GM04503 (cell line): ENCODE measurements around the gene ELF5.

Experiments
- DNase-seq: peaks from one replicate; pipeline ENCODE4 v3.0.0-alpha.2; 2012; ENCODE audit warnings: low read depth

Gene ELF5

DNA sequence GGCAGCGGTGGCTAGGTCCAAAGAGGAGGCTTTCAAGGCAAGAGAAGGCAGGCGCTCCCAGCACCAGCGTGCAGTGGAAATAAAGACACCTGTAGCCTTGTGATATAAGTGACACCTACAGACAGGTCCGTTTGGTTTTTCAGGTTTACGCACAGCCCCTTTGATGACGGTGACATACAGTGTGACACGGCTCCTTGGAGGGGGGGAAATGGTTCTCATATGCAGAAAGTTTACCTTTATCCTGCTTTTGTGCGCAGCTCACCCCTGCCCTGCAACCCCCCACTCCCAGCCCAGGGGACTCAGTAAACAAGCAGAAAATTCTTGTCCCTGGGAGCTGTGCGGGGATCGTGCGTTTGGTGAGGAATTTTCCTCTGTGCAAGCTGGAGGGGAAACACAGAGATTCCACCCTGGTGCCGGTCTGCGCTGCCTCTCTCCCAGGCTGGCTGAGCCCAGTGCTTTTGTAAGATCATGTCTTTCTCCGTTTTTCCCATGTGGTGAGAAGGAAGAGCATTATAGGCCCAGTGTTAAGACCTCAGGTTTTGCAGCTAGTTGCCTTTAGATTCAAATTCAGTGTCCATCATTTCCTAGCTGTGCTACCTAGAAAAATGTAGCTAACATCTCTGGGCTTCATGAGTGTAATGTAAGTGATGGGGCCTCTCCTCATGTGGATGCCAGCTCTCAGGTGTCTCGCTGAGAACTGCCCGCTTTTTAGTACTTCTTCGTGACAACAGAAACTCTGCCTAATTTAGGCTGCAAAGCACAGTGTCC lies at the start of gene ELF5:
Gene ELF5, minus strand, starts transcription at position 113 of the 768 bp plus-strand sequence. CDS start 8,045 bp downstream, outside the sequence.
- DNase-seq: no peak

DNA sequence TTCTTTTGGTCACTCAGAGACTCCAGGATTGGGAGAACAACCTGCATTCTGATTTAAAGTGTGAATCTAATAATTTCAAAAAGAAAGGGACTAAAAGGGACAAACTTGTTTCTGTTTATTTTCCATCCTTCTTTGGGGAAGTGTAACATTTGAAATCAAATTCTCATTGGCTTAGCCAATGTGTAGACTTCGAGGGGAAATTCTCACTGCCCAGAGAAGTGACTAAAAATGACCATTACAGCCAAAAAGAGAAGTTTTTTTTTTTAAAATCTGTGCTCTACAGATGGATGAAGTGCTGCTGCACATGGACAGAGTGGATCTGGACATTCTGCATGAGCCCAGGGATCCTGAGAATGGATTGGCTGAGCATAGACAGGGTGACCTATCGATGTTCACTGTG lies 49.4 kb upstream of the ELF5 start:
- DNase-seq: no peak

DNA sequence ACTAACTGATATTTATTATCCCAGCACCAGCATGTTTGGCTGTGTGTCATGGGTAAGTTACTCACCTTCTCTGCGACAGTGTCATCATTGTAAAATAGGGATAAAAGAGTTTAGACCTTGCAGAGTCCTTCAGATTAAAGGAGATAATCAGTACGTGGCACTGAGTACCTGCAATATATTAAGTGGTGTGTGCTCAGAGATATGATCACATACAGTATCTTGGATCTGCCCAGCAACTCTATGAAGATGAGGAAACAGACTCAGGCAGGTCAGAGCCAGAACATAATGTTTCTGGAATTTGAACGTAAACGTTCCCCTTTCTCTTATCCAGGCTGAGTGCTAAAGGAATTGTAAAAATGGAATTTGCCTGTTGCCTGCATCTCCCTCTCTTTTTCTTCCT lies 46.9 kb upstream of the ELF5 start:
- DNase-seq: no peak

DNA sequence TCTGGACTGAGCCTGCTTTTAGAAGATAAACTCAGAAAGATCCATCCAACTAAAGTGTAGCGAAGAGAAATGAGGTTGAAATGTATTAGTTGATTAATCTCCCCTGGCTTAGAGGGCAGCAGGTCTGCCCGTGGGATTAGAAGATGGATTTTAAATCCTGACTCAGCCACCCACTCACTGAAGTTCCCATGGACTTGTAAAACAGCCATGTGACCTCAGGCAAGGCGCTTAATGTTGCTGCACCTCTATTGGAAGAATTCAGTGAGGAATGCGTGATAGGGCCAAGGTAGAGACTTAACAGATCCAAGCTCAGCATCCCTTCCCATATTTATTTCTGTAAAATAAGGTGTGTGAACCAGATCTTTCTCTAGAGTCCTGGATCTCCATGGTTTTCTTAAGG lies 45.1 kb upstream of the ELF5 start:
- no peak for DNase-seq

DNA sequence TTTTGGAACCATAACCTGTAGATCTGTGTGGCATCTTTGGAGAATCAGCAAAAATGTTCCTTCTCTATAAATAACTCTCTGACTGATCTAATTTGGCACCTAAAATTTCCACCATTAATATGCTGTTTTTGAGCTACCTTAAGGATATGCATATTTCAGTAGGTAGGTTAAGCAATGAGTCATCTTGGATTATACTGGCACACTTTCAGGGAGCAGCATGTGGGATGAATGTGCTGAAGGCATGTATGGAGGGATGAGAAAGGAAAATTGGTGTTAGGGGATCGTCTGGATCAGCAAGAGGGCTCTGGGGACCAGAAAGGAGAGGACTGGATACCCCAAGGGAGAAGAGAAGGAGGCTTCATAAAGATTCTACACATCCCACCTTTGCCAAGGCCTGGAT lies 44.6 kb upstream of the ELF5 start:
- DNase-seq: no peak

DNA sequence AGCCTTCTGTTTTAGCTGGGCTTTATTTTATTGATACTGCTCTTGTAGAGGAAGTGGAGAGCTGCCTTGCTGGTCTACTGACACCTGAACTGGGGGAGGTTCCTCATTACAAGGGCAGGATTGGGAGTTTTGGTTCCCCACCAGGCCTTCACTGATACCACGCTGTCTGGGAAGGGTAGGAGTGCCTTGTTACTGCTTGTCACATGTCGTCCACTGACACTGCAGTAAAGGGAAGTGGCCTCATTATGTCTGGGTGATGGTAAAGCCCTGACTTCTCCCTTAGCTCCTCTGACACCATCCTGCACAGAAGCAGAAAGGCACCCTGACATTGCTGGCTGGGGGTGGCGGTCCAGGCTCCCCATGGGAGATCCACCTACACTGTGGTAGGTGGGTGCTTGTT lies 38.7 kb upstream of the ELF5 start:
- no peak for DNase-seq

DNA sequence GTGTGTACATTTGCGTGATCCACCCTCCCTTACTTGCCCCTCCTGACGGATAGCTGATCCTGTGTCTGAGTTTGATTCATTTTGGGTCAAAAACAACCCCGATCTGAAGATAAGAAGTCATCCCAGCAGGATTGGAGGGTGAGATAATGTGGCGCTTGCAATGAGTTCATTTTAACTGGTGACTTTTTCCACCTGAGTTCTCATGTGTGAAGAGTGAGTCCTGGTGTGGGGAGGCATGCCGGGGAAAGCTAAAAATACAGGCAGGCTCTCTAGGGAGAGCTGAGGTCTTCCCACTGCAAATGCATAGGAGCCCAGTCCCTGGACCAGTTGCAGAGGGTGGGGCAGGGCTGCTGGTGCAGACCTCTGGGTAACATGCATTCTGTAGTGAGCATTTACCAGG lies 35.7 kb upstream of the ELF5 start:
- no peak for DNase-seq

DNA sequence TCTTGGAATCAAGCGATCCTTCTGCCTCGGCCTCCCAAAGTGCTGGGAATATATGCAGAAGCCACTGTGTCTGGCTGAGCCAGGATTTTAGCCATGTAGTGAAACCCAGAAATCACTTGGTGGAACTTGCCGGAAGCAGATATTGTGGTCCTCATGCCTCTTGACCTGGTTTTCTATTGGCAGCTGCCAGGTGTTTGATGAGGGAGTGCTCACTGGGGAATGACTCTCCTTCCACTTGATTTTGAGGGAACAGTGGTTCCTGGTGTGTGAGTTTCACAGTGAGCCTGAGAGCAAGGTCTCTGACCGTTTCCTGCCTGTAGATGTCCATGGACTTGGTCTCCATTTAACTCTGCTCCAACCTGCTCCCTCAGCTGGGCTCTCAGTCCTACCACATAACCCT lies 34.7 kb upstream of the ELF5 start:
- DNase-seq: no peak

DNA sequence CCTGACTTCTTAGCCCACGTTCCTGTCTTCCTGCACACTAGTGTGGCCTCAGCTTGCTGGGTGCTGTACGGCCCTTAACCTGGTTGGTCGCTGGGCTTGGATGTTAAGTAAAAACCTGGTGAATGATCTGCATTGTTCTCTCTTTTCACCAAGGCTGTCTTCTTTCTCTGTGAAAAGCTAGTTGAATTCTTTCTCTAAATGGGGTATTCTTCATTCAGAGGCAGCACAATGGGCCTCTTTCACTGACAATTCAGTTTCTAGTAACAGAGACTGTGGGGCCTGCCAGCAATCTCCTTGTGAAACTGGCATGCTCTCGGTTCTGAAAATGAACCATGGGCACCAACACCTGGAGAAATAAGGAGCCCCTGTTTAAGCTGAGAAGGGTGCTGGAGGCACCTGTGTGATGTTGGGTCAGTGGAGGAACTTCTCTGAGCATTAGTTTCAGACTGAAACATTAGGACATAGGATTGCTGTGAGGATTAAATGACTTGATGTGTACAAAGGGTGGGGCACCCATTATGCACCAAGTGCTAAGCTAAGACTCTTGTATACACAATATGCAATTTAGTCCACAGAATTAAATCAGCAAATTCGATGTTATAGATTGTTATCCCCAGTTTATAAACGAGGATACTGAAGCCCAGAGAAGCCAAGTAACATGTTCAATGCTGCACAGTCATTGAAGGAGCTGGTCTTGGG lies 33.1 kb upstream of the ELF5 start:
- DNase-seq: no peak

DNA sequence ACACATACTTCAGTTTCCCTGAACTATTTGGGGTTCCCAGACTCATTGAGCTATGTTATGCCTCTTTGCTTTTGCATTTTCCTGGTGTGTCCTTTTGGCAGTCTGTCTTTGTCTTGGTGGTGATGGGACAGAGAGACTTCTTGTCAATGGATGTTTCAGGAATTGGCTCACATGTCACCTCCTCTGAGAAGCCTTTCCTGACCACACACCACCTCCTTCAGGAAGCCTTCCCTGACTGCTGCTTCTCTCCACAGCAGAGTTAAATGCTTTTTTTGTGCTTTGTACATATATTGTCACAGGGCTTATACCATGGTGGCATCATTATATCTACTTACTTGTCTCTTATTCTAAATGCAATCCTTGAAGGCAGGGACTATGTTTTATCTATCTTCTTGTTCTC lies 28.5 kb upstream of the ELF5 start:
- DNase-seq: no peak

DNA sequence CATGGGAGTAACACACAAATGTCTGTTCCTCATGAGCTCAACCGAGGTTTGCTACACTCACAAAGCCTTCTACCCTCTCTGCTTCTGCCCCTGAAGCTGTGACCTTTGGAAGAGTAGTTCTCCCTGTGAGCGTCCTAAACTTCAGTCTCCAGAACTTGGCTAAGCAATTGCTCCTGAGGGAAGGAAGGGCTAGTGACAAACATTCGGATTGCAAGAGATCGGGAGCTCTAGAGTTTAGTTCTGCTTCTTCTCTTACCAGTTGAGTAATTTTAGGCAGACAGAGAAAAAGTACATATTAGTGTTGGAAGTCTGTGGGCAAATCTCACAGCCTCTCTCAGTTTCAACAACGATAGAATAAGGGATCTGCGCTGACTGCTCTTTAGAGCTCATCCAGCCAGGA lies 27.3 kb upstream of the ELF5 start:
- DNase-seq: no peak

DNA sequence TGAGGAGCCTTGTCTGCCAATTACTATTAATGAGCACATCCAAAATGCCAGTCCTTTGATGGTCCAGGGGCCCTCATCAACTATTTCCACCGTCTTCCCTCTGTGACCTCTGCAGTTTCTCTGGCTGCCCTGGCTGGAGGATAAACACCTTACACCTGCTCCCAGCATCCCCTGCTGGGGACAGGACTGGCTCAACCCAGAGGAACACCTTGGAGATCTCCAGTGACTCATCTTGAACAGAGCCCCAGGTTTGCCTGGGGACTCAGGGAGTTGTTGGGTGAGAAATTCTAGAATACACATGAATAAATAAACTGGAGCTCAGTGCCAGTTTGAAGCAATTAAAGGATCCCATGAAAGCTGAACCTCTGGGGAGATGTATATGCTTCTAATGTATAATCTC lies 24.0 kb upstream of the ELF5 start:
- no peak for DNase-seq

DNA sequence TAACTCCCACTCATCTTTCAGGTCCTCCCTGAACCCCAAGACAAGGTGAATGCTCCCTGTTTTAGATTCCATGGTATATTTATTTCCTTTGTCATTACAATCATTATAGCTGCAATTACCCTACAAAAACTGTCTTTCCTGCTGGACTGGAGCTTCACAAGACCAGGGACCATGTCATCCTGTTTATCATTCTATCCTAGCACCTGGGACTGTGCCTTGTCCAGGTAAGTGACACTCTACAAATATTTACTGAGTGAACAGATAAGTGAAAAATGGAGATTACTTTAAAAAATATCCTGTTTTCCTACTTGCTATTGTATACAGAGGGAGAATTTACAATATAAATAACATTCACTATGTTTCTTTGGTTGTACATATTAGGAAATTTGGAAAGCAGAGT lies 22.5 kb upstream of the ELF5 start:
- no peak for DNase-seq

DNA sequence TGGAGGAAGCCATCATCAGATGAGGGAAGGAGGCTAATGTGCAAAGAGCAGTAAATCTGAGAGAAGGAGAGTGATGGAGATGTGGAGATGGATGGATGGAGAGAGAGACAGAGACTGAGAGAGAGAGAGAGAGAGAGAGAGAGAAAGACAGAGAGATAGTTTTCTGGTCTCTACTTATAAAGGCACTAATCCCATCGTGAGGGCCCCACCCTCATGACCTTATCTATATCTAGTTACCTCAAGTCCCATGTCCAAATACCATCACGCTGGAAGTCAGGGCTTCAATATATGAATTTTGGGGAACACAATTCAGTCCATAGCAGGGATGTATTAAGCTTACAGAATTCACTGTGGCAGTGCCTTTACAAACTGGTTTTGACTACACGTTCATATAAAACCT lies 21.2 kb upstream of the ELF5 start:
- no peak for DNase-seq

DNA sequence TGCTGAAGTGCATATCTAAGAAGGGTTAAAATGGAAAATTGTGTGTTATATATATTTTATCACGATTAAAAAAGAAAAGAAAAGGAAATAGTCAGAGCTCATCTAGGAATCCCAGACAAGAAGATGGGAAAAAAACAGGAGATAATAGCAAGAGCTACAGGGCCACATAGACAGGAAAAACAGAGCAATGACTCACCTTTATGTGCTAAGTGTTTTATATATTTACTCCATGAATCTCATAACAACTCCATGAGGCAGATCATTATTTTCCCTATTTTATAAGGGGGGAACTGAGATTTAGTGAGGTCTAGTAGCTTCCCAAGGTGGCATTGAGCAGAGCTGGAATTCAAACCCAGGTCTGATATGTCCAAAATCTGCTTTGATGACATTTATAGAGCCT lies 18.1 kb upstream of the ELF5 start:
- no peak for DNase-seq

DNA sequence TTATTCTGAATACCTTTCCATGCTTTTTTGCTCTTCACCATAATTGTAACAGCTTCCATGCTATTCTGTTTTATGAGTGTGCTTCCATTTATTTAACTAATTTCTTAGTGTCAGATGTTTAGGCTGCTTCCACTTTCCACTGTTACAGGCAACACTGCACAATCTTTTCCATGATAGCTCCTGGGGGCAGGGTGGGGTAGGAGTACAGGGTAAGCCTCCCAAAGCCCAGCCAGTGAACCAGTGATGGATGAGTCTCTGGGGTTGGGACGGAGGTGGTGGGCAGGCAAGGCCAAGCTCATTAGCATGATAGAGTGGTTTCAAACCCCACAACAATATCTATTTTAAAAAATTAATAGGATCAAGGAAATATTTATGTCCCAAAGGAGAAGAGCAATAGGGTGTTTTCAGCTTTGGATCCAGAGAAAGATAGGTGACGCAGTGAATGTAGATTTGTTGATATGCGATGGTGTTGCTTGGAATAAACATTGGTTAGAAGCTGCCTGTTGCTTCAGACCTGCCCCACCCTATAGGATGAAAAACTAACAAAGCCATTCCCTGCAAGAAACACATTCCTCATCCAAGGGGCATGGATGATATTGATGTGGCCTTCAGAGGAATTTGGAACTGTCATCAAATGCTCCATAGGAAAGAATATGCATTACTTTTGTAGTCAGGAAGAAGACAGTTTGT lies 17.1 kb upstream of the ELF5 start:
- DNase-seq: no peak

DNA sequence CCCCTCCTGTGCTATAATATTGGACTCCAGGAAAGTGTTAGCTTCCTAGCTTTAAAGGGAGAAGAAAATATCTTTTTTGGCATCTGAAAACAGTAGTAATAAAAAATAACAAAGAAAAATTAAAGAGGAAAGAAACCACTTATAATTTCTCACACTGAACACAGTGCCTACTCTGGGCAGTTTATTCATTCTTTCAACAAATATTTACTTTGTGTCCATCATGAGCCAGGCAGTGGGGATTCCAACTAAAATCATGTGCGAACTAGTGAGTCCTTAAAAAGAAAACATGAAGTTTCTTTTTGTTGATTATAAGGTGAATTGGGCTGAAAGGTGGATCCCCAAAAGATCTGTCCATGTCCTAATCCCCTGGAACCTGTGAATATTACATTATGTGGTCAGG lies 16.0 kb upstream of the ELF5 start:
- no peak for DNase-seq

DNA sequence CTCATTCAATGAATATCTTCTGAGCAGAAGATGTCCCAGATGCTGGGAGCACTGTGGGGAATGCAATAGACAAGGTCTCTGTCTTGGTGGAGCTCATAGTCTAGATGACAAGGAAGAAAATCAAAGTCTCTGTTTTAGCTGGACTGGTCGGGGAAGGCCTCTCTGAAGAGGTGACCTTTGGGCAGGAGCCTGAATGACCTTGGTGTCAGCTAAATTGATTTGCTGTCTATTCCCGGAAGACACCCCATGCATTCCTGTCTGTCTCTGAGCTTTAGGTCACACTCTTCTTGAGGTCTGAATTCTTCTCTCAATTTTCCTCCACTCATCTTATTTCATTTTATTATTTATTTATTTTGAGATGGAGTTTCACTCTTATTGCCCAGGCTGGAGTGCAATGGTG lies 14.5 kb upstream of the ELF5 start:
- no peak for DNase-seq

DNA sequence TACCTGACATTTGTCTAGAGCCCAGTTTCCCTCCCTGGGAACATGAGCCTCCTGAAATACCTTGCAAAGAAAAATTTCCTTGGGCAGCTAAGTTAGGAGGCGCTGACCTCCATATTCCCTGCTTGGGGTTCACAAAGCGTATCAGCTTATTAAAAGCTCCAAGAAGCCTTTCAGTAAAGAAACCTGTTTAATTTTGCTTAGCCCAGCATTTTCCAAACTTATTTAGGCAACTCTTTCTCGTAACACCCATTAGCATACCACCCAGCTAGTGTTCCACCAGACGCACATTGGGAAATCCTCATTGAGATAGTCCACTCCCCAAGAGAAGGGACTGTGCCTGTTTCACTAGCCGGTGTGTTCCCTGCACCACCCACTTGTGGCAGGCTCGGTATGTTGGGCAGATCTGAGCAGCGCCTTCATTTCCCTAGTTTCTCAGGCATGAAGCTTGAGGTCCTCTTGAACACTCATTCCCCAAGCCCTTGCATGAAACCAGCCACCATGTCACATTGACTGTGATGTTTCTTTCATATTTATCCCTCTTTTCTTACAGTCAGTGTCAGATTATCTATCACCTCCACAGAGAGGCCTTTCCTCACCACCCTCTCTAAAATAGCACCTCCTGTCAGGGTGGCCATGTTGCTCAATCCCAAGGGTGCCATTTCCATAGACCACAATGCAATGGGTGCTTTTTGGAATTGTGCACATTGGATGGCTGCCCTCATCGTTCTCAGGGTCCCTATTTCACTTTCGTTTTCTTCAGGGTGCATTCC lies 12.5 kb upstream of the ELF5 start:
- no peak for DNase-seq

DNA sequence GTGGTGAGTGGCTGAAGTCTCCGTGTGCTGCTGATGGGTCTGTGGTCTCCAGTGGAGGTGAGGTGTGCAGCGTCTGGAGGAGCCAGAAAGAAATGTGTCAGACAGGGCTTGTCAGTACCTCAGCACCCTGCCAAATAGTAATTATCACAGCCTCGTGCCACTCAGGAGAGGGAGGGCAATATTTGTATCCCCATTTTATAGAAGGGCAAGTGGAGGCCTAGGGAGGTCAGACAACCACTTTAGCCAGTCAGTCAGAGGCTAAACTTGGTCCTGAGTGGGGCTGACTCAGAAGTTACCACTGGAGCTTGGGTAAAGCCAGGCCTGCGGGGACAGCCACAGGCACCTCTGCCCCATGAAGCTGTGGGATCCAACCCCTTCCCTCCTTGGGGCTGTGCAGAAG lies 11.5 kb upstream of the ELF5 start:
- DNase-seq: no peak

DNA sequence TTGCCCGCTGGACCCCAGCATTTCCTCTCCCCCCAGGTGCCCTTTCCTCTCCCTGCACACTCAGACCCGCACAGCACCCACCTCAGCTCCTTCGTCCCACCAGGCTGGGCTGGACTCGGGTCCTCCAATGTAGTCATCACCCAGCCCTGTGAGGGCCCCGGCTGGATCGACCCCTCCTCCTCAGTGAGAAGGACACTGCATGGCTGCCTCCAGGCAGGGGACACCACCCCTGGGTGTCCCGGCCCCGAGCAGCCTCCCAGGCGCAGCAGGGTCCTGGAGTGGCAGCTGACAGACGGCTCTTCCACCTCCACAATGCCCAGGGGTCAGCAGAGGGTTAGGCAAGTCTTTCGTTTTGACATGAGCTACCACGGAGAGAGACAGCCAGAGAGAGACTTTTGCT lies 11.1 kb upstream of the ELF5 start:
- DNase-seq: no peak

DNA sequence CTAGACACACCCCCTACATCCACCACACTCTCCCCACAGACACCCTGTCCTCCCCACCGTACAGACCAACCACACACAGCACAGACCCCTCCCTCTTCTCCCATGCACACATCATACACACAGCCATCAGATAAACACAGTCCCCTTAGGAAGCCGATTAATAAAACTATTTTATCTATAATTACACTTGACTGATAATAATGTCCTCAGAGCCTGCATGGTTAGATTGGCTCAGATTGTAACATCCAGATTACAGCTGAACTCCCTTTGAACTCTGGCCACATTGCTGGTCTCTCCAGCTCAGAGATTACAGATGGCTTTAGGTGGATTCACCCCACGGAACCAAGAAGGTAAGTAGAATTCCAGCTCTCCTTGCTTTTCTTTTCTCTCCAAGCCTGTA lies 9.5 kb upstream of the ELF5 start:
- no peak for DNase-seq

DNA sequence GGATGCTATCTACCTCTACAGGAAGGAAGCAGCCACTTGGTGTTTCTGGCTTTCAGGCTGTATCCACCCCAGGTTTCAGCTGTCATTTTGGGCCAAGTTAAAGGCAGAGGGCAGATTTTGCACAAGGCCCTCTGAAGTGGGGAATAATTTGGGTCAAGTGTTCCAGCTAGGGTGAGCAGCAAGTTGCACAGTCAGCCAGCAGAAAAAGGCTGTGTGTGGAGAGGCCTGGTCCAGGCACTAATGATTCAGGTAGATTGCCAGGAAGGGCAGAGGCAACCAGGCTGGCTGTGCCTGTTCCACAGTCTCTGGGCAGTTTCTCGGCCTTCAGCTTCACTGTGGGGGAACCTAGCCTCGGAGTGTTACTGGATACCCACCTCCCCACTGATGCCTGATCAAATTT lies 8.6 kb upstream of the ELF5 start:
- DNase-seq: no peak
